Testis (tissue), 3 donors: ENCODE data around the gene TOLLIP. TPM values are rescaled to one million over a fixed set of nuclear protein-coding genes. Genes with fewer than 3 reads are reported as not detected.

Experiments used
- DNase-seq: peaks from one replicate; pipeline ENCODE4 v3.0.0-alpha.2; 2019
- H3K27ac ChIP-seq, 2 donors: fragments of 200-600 bp; sonication (generic); one replicate each; pipeline ENCODE4 v1.5.1; 2019
- H3K27me3 ChIP-seq: fragments of 200-600 bp; sonication (generic); one replicate; pipeline ENCODE4 v1.5.1; 2019
- H3K36me3 ChIP-seq: fragments of 200-600 bp; sonication (generic); one replicate; pipeline ENCODE4 v1.5.1; 2017; ENCODE audit warnings: low read depth; ENCODE audit errors: missing control alignments
- H3K4me1 ChIP-seq: fragments of 200-600 bp; sonication (generic); one replicate; pipeline ENCODE4 v1.5.1; 2019
- H3K4me3 ChIP-seq, 2 donors: fragments of 200-600 bp; sonication (generic); one replicate each; pipeline ENCODE4 v1.5.1; 2017 to 2019
- H3K9me3 ChIP-seq: fragments of 200-600 bp; sonication (generic); one replicate; pipeline ENCODE4 v1.5.1; 2017
- POLR2A ChIP-seq: fragments of 450-650 bp; IDR thresholded peaks from one replicate; pipeline ENCODE4 v1.6.1; 2017; ENCODE audit warnings: antibody characterized with exemption, mild to moderate bottlenecking, moderate library complexity
- WGBS, 2 donors: methylation state at CpG; one replicate each; pipeline ENCODE4 v1.1.5; 2018; 5-methylcytosine and 5-hydroxymethylcytosine counted together
- intact Hi-C: fragments of 100-400 bp; cut with DNase I; formaldehyde crosslinking; loops from one replicate; pipeline ENCODE4 v1.15.1; 2023; ENCODE audit warnings: low total_unique reads
- microRNA-seq, 2 donors: library from miRNA; unstranded; fragments of <30 nt; microRNA quantifications; one replicate each; pipeline ENCODE4, GENCODE V29; 2016; ENCODE audit warnings: borderline number of aligned reads in 2 of 2, borderline replicate concordance in 1 of 2
- polyA plus RNA-seq: library from polyadenylated mRNA; stranded (reverse); fragments of 350-450 nt; fragmentation: Illumina TruSeq; extraction: RNeasy Lipid Tissue Mini Kit (QIAGEN cat#74804); gene quantifications from one replicate; pipeline ENCODE4 v1.2.3, GENCODE V29; 2014; ENCODE audit warnings: low read depth, low replicate concordance; ENCODE audit not compliant: insufficient read depth
- small RNA-seq, 2 donors: library from RNA; depleted of rRNA; stranded (forward); fragments of <200 nt; gene quantifications; one replicate each; pipeline ENCODE3, GENCODE V24; 2016
- total RNA-seq, 2 donors: library from RNA; depleted of rRNA; stranded (reverse); fragments of >200 nt; gene quantifications; one replicate each; pipeline ENCODE4 v1.2.3, GENCODE V29; 2016
- TF ChIP-seq, protein P1 (sequence below), 3 experiments: fragments of 450-650 bp in 2 of 3; fragments of 200-600 bp in 1 of 3; sonication (generic) in 1 of 3; IDR thresholded peaks; one replicate each; pipeline ENCODE4 v1.5.1; 2016 to 2019; ENCODE audit warnings: antibody characterized with exemption in 3 of 3, mild to moderate bottlenecking in 2 of 3, moderate library complexity in 1 of 3

TOLLIP gene
- total and polyA plus RNA-seq, 3 donors from 2014 or later = 185 to 220 (median 197) TPM

GRCh38 chr11:1225386-1226225, 83.8 kb downstream of the TOLLIP start:
- Histone ChIP-seq H3K4me3 (no peak overlapping the region), H3K27ac (no peak overlapping the region), H3K27me3 (no peaks in the 10 kb centered on the region), H3K36me3 (no peaks in the 10 kb centered on the region), H3K9me3 (no peaks in the 10 kb centered on the region), H3K4me1 (peaks cover 9% of the 10 kb centered on the region)
- WGBS, 2 donors = 88 to 90% methylated on average over 14 to 29 of the region's 29 CpGs
- TF ChIP-seq, protein P1, sequence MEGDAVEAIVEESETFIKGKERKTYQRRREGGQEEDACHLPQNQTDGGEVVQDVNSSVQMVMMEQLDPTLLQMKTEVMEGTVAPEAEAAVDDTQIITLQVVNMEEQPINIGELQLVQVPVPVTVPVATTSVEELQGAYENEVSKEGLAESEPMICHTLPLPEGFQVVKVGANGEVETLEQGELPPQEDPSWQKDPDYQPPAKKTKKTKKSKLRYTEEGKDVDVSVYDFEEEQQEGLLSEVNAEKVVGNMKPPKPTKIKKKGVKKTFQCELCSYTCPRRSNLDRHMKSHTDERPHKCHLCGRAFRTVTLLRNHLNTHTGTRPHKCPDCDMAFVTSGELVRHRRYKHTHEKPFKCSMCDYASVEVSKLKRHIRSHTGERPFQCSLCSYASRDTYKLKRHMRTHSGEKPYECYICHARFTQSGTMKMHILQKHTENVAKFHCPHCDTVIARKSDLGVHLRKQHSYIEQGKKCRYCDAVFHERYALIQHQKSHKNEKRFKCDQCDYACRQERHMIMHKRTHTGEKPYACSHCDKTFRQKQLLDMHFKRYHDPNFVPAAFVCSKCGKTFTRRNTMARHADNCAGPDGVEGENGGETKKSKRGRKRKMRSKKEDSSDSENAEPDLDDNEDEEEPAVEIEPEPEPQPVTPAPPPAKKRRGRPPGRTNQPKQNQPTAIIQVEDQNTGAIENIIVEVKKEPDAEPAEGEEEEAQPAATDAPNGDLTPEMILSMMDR (IDR thresholded peaks at IDR 0.05) = no peak
- no peak for TF ChIP-seq POLR2A
- intact Hi-C loops = no loop called here
- DNase-seq = no peak

- intact Hi-C loops = no loop called here
- H3K4me1 ChIP-seq = peaks cover 11% of the 10 kb centered on the region
- 54 to 84% methylated on average over 9 to 27 of the region's 27 CpGs for WGBS, 2 donors
- H3K27ac ChIP-seq = no peak overlapping the region
- no peaks in the 10 kb centered on the region for H3K27me3 ChIP-seq
- DNase-seq = no peak
- no peaks in the 10 kb centered on the region for H3K9me3 ChIP-seq
- no peak for TF ChIP-seq POLR2A
- TF ChIP-seq, protein P1 (IDR thresholded peaks at IDR 0.05) = no peak
- no peak overlapping the region for H3K4me3 ChIP-seq
- H3K36me3 ChIP-seq = no peaks in the 10 kb centered on the region
Measured at GRCh38 chr11:1224491-1225385, 84.7 kb downstream of the TOLLIP start.

Small RNA genes lying within 50 kb of the gene (microRNA-seq; reads per million reads assigned to microRNA genes)
- gene MIR6744 = 0 reads per million in 2 donors

Small RNA genes lying within 50 kb of the gene (small RNA-seq; reads per million reads assigned to genes)
- gene MIR6744 = 0 reads per million in 2 donors

Other genes with a start within 250 kb of the TOLLIP start
- under 1 TPM; 0.47 to 0.93 TPM for gene MUC2, start 234.8 kb downstream of the TOLLIP start, total RNA-seq
- gene MUC2, start 234.8 kb downstream of the TOLLIP start, polyA plus RNA-seq = 0.41 TPM
- gene MUC5AC, start 151.7 kb downstream of the TOLLIP start, total RNA-seq = under 1 TPM; 0.31 to 0.62 TPM
- gene MUC5AC, start 151.7 kb downstream of the TOLLIP start, polyA plus RNA-seq = 0.32 TPM
- gene MUC5B, start 86.6 kb downstream of the TOLLIP start, total RNA-seq = under 1 TPM; 0.50 to 0.87 TPM
- gene MUC5B, start 86.6 kb downstream of the TOLLIP start, polyA plus RNA-seq = 0.45 TPM
- gene BRSK2, start 80.3 kb upstream of the TOLLIP start, total RNA-seq = 10 to 100 TPM; 49.1 to 52.3 TPM
- gene BRSK2, start 80.3 kb upstream of the TOLLIP start, polyA plus RNA-seq = 24.7 TPM
- gene MOB2, start 177.1 kb upstream of the TOLLIP start, total RNA-seq = 10 to 100 TPM; 46.8 to 57.7 TPM
- 41.5 TPM for gene MOB2, start 177.1 kb upstream of the TOLLIP start, polyA plus RNA-seq